Rectal smooth muscle tissue (tissue), 1 donor: ENCODE data around the gene MAB21L3.
"Not testable (repeated sequence)": the region's sequence is repeated elsewhere in the genome, so short reads cannot be mapped to it uniquely, and the experiment has no call there.

Source experiments
- H3K27ac ChIP-seq: one replicate; pipeline ENCODE4 v1.7.0; 2013; ENCODE audit warnings: low read depth, low read length, inconsistent platforms
- H3K27me3 ChIP-seq: one replicate; pipeline ENCODE4 v1.7.0; 2013; ENCODE audit warnings: low read length; ENCODE audit not compliant: control insufficient read depth, insufficient read depth
- H3K36me3 ChIP-seq: one replicate; pipeline ENCODE4 v1.7.0; 2013; ENCODE audit warnings: low read length; ENCODE audit not compliant: control insufficient read depth, insufficient read depth
- H3K4me1 ChIP-seq: one replicate; pipeline ENCODE4 v1.7.0; 2013; ENCODE audit warnings: low read length; ENCODE audit not compliant: control insufficient read depth, insufficient read depth
- H3K4me3 ChIP-seq: one replicate; pipeline ENCODE4 v1.7.0; 2013; ENCODE audit warnings: low read length
- H3K9ac ChIP-seq: one replicate; pipeline ENCODE4 v1.7.0; 2013; ENCODE audit warnings: low read length

Gene MAB21L3

DNA sequence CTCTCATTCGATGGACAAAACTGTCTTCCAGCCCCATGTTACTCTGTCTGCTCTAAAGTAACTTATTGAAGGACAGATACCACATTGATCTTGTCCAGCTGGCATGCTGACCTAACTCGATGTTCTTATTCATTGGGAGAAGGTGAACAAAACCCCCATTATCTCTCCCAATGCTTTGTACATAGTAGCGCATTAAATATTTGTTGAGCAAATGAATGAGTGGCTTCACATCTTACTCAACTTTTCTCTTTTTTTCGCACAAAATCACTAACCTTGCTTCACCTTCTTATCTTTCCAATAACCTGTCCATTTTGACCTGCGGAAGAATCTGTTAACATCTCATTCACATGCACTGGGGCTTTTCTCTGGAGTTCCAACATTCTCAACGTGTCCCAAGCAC lies 18.3 kb downstream of the MAB21L3 start:
- no peaks in the 10 kb centered on the region for H3K4me1 ChIP-seq
- no peak overlapping the region for H3K27ac ChIP-seq
- no peak overlapping the region for H3K9ac ChIP-seq
- H3K27me3 ChIP-seq = no peaks in the 10 kb centered on the region
- no peak overlapping the region for H3K4me3 ChIP-seq
- no peaks in the 10 kb centered on the region for H3K36me3 ChIP-seq

DNA sequence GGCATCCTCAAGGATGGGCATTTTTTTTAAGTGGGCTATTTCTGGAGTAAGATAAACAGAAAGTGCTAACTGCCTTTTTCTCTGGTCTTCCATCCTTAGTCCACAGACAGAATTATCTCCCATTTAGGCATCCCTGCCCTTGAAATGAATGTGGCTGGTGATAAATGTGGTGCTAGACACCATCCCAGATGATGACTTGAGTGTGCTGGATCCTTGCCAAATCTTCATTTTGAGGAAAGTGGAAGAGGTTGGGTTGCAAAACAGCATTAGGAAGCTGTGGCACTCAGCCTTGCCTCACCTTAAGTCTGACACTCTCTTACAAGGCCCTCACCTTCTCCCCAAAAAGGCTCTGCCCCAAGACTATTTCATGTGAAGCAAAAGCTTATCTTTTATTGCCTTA lies 19.2 kb downstream of the MAB21L3 start:
- H3K4me1 ChIP-seq = no peaks in the 10 kb centered on the region
- H3K9ac ChIP-seq = no peak overlapping the region
- no peak overlapping the region for H3K4me3 ChIP-seq
- H3K36me3 ChIP-seq = no peaks in the 10 kb centered on the region
- H3K27ac ChIP-seq = no peak overlapping the region
- no peaks in the 10 kb centered on the region for H3K27me3 ChIP-seq

DNA sequence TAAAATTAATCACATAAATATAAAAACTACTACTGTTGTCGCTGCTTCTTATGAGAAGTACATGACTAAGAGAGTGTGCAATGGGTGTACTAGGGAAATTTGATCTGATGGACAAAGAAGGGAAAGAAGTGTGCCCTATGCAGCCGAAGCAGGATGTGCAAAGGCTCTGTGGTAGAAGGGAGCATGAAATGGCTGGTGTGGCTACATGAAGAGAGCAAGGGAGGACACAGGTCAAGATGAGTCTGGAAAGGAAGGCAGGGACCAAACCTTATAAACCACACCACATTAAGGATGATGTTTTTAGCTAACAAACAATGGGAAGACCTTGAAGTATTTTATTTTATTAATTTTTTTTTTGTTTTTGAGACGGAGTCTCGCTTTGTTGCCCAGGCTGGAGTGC lies 20.0 kb downstream of the MAB21L3 start:
- no peak overlapping the region for H3K27ac ChIP-seq
- no peak overlapping the region for H3K9ac ChIP-seq
- no peaks in the 10 kb centered on the region for H3K4me1 ChIP-seq
- no peaks in the 10 kb centered on the region for H3K27me3 ChIP-seq
- no peak overlapping the region for H3K4me3 ChIP-seq
- no peaks in the 10 kb centered on the region for H3K36me3 ChIP-seq

DNA sequence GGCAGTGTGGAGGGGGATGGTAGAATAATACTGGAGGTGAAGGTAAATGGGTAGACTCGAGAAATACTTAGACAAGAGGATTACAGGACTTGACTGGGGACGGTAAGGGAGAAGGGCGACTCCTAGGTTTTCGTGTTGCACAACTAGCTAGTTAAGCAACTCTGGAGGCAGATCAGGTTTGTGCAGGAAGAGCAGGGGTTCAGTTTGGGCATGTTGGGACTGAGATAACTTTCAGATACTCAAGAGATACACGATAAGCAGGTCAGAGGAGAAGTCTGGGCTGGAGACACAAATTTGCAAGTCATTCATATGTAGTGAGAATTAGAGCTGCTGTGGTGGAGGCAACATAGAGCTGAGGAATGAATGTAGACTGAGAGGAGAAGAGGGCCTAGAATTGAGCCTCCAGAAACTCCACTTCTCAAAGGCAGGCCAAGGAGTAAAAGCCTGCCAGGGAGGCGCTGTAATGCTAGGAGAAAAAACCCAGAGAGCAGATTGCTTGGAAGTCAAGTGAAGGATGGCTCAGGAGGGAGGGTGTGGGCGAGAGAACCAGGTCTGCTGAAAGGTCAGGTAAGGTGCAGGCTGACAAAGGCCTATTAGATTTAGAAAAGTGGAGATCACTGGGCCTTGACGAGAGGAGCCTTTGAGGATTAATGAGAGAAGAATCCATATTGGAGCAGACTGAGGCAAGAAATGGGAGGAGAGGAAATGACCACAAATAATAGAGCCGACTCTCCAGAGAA lies 20.8 kb downstream of the MAB21L3 start:
- Histone ChIP-seq H3K9ac (no peak overlapping the region), H3K36me3 (no peaks in the 10 kb centered on the region), H3K27me3 (no peaks in the 10 kb centered on the region), H3K4me1 (no peaks in the 10 kb centered on the region), H3K27ac (no peak overlapping the region), H3K4me3 (no peak overlapping the region)

GRCh38 chr1:116133696-116134475 lies 22.7 kb downstream of the MAB21L3 start:
- Histone ChIP-seq H3K36me3 (no peaks in the 10 kb centered on the region), H3K9ac (no peak overlapping the region), H3K4me1 (no peaks in the 10 kb centered on the region), H3K27ac (no peak overlapping the region), H3K27me3 (no peaks in the 10 kb centered on the region), H3K4me3 (no peak overlapping the region)

DNA sequence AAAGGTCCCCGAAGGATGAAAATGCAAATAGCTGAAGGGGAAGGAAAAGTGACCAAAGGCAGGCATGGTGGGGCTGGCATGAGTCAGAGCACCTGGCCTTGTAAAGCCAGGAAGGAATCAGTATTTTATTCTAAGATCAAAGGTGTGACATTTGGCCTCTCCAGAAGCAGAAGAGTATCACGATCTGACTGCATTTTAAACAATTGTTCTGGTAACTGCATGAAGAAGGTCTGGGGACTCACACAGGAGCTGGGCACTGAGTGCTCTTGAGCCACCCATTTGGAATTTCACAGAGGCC lies 23.2 kb downstream of the MAB21L3 start:
- H3K9ac ChIP-seq = no peak overlapping the region
- no peak overlapping the region for H3K4me3 ChIP-seq
- no peak overlapping the region for H3K27ac ChIP-seq
- H3K27me3 ChIP-seq = no peaks in the 10 kb centered on the region
- no peaks in the 10 kb centered on the region for H3K4me1 ChIP-seq
- H3K36me3 ChIP-seq = no peaks in the 10 kb centered on the region

DNA sequence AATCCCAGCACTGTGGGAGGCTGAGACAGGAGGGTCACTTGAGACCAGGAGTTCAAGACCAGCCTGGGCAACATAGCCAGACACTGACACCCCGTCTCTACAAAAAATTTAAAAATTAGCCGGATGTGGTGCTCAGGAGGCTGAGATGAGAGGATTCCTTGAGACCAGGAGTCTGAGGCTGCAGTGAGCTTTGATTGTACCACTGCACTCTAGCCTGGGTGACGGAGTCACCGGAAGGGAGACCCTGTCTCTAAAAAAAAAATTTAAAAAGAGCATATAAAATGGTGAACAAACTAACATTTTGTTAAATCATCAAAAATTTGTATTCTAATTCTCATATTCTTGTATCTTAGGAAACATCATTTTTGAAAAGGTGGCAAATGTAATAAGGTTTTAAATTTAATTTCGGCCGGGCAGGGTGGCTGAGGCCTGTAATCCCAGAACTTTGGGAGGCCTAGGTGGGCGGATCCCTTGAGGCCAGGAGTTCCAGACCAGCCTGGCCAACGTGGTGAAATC lies 27.1 kb downstream of the MAB21L3 start:
- Histone ChIP-seq H3K4me1 (no peaks in the 10 kb centered on the region), H3K27me3 (no peaks in the 10 kb centered on the region), H3K4me3 (no peak overlapping the region), H3K36me3 (no peaks in the 10 kb centered on the region), H3K27ac (no peak overlapping the region), H3K9ac (no peak overlapping the region)

DNA sequence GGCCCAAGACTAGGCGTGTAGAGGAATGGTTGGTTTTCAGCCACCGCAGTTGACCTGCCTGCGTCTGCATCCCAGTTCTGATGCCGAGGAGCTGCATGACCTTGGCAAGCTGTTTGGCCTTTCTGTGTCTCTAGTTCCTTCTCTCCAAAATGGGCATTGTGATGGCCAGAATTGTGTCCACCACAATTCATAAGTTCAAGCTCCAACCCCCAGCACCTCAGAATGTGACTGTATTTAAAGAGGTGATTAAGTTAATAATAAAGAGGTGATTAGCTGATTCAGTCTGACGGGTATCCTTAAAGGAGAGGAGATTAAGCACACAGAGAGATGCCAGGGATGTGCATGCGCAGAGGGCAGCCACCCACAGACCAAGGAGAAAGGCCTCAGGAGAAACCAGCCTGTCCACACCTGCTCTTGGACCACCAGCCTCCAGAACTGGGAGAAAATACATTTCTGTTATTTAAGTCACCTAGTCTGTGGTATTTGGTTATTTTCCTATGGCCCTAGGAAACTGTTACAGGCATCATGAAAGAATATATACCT lies 28.5 kb downstream of the MAB21L3 start:
- H3K27me3 ChIP-seq = no peaks in the 10 kb centered on the region
- H3K27ac ChIP-seq = no peak overlapping the region
- H3K36me3 ChIP-seq = no peaks in the 10 kb centered on the region
- no peak overlapping the region for H3K4me3 ChIP-seq
- H3K4me1 ChIP-seq = no peaks in the 10 kb centered on the region
- no peak overlapping the region for H3K9ac ChIP-seq

GRCh38 chr1:116144151-116144550 lies 33.0 kb downstream of the MAB21L3 start:
- H3K9ac ChIP-seq = no peak overlapping the region
- H3K4me3 ChIP-seq = no peak overlapping the region
- no peaks in the 10 kb centered on the region for H3K4me1 ChIP-seq
- no peaks in the 10 kb centered on the region for H3K36me3 ChIP-seq
- H3K27ac ChIP-seq = no peak overlapping the region
- no peaks in the 10 kb centered on the region for H3K27me3 ChIP-seq

DNA sequence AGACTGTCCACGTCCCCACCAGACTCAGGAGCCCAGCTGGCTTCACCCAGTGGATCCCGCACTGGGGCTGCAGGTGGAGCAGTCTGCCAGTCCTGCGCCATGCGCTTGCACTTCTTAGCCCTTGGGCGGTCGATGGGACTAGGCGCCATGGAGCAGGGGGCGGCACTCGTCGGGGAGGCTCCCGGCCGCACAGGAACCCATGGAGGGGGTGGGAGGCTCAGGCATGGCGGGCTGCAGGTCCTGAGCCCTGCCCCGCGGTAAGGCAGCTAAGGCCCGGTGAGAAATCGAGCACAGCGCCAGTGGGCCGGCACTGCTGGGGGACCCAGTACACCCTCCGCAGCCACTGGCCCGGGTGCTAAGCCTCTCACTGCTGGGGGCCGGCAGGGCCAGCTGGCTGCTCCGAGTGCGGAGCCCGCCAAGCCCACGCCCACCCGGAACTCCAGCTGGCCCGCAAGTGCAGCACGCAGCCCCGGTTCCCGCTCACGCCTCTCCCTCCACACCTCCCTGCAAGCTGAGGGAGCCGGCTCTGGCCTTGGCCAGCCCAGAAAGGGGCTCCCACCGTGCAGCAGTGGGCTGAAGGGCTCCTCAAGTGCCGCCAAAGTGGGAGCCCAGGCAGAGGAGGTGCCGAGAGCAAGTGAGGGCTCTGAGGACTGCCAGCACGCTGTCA lies 35.4 kb downstream of the MAB21L3 start:
- H3K9ac ChIP-seq, H3K36me3 ChIP-seq, H3K4me3 ChIP-seq, H3K27me3 ChIP-seq, H3K27ac ChIP-seq, H3K4me1 ChIP-seq: not testable (repeated sequence)

GRCh38 chr1:116147114-116147510 lies 35.9 kb downstream of the MAB21L3 start:
- no peaks in the 10 kb centered on the region for H3K27me3 ChIP-seq
- no peak overlapping the region for H3K9ac ChIP-seq
- H3K27ac ChIP-seq = no peak overlapping the region
- H3K4me1 ChIP-seq = no peaks in the 10 kb centered on the region
- no peaks in the 10 kb centered on the region for H3K36me3 ChIP-seq
- H3K4me3 ChIP-seq = no peak overlapping the region

- no peak overlapping the region for H3K4me3 ChIP-seq
- no peaks in the 10 kb centered on the region for H3K27me3 ChIP-seq
- H3K9ac ChIP-seq = no peak overlapping the region
- H3K36me3 ChIP-seq = no peaks in the 10 kb centered on the region
- no peaks in the 10 kb centered on the region for H3K4me1 ChIP-seq
- no peak overlapping the region for H3K27ac ChIP-seq
Observed at GRCh38 chr1:116147972-116148371, 36.8 kb downstream of the MAB21L3 start.
